Left cardiac atrium (tissue), 4 donors: ENCODE data around the gene SPTLC3. TPM values are rescaled to one million over a fixed set of nuclear protein-coding genes. Genes with fewer than 3 reads are reported as not detected.

ENCODE experiments used
- ATAC-seq, 2 donors: fragments of 200-7000 bp; cut with Tn5 transposase; one replicate each; pipeline ENCODE4 v1.9.1; 2020; ENCODE audit warnings: mild to moderate bottlenecking in 2 of 2, moderate library complexity in 2 of 2
- DNase-seq: peaks from one replicate; pipeline ENCODE4 v3.0.0-alpha.2; 2020
- intact Hi-C, 2 donors: fragments of 100-400 bp; cut with DNase I; formaldehyde crosslinking; loops; one replicate each; pipeline versions ENCODE4 v1.14.1 to v1.15.1; 2022 to 2023
- total RNA-seq, 2 donors: library from RNA; stranded (reverse); fragmentation: NEBNext Ultra II Directional; extraction: Animal tissue kit (Norgen Biotek cat#: 25700); gene quantifications; one replicate each; pipeline ENCODE4 v1.2.1, GENCODE V29; 2021
- donor health status: DM: no; HTN: yes; CAD: no.
- donor health status: DM: no; HTN: yes; CAD: no; lungs with severe emphysema.
- donor health status: DM: yes; HTN: yes; CAD: no.
- donor health status: Dilated cardiomyopathy.

The SPTLC3 gene
- total RNA-seq, 2 donors from 2014 or later = 6.8 to 8.1 TPM

DNA sequence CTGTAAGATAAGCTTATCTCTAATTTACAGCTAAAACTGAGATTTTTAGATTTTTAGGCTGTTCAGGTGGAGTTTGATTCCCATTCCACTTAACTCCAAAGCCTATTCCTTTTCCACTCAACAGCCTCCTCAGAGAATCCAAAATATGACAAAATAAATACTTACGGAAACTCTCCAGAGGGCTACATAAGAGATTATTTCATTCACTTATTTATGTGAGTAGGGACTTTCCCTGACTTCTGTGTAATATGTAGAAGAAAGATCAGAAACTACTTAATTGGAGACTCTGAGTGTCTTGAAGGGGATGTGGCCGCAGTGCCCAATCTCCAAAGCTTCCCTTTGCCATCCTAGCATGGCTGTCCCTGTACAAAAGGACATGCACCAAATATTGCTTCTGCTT, 140.2 kb downstream of the SPTLC3 start:
- no peak for ATAC-seq

DNA sequence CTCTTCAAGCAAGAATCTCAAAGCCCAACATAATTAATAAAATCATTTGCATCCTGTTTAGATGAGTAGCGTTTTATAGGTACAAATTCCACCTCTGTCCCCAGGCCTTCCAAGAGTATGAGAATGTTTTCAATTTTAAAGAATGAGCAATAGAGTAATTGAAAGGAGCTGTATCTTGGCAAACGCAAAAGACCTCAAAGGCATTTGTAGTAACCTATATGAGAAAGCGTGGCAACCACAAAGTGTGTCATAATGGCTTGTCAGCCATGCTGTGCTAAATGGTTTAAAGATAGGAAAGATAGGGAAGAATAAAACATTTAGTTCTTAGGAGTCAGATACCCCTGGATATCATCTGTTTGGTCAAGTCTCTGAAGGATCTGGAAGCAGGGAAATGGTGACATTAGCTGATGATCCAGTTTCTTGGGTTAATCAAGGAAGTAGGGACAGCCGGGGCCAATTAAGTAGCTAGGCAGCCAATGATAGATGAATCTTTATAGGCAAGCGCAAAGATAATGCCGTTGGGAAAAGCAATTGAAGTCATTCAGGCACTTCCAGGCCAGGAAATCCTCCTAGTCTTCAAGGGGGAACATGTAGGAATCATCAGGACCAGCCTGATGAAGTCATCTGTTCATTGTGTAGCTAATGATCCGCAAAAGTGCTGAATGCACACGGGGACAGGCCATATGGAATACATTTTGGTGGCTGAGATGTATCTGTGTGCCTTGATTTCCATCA, 140.8 kb downstream of the SPTLC3 start:
- DNase-seq (no peak), ATAC-seq (no peak)
- intact Hi-C loops = no loop called here

More for the DNA sequence above, 140.2 kb downstream of the SPTLC3 start:
- intact Hi-C loops = no loop called here
- no peak for DNase-seq

DNA sequence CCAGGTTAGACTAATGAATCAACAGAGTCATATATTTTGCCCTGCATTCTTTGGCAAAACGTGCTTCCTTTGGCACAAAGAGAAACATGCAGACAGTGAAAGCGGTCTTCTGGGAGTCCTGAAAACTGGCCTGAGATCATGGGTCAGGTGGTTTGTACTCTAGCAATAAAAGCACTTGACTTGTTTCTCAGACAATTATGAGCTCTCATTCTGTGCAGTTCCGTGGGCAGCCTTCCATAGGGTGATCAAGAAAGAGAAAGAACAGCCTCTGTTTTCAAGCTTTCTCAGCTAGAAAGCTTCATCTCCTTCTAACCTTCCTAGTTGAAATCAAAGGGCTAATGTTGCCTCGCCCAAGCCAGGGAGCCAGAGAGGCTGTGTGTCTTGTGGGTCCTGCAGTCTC, 149.6 kb downstream of the SPTLC3 start:
- intact Hi-C loops = no loop called here
- no peak for ATAC-seq

DNA sequence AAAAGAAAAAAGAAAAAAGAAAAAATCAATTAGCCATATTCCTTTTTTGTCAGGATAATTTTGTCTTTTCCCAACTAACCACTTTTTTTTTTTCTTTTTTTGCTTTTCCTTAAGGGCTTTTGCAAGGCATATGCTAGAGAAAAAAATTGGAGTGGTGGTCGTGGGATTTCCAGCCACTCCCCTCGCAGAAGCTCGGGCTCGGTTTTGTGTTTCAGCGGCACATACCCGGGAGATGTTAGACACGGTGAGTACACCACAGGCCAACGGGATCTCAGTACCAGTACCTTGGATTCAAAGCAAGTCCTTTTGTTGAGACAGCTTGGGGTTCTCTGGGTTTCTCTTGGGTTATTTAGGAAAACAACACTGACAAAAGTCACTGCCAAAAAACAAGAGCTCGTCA, 151.1 kb downstream of the SPTLC3 start:
- intact Hi-C loops = no loop called here
- ATAC-seq = no peak

More for the DNA sequence above, 149.6 kb downstream of the SPTLC3 start:
- DNase-seq = no peak

DNA sequence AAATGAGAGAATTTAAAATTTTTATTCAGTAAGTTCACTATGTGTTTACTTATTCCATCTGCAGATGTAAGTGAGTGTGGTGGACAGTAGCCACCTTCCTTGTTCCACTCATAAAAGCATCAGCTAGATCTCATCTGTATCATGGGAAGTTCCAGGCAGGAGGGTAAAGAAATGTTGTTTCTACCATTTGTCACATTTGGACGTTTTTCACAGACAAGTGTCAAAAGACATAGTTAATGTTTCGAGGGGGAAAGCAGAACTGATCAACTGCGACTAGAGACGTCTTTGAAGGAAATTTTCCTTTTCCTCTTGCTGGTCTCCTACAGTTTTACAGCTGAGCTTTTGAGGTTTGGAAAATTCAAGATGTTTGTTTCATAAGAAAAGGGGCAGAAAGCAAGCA, 156.4 kb downstream of the SPTLC3 start:
- intact Hi-C loops = no loop called here
- ATAC-seq (no peak), DNase-seq (no peak)

More for the DNA sequence above, 151.1 kb downstream of the SPTLC3 start:
- DNase-seq = no peak

DNA sequence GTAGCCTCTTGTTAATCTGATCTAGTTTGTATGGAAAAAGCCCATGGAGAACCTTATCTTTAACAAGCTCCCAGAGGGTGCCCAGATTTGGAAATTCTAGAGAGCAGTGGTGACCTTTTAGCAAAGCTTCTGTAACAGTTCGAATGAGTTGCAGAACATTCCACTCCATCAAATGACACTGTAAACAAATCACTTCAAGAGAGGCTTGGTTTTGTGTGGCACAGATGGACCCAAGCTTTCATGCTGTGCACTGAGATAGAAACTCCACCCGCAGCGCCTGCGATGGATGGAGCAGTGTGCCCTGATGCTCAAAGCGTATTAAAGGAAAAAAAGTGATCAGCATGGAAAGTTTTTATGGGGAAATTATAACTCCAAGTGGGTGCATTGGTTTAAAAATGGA, 157.2 kb downstream of the SPTLC3 start:
- ATAC-seq (no peak), DNase-seq (no peak)
- intact Hi-C loops = no loop called here

DNA sequence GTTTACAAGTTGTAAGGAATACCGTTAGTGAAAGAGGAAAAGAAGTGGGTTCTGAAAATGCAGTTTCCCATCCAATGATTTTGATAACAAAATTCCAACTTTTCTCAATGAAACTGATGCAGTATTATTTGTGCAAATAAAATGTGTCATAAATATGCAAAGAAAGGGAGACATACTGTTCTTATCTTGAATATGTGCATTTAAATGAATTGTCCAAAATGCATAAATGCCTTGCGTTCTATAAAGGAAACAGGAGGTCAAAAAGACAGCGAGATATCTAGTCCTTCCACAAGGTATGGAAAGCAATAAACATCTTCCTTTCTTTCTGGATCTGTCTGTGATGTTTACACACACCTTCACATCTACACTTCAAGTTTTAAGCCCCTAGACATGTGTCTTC, 157.7 kb downstream of the SPTLC3 start:
- ATAC-seq (no peak), DNase-seq (no peak)
- intact Hi-C loops = no loop called here

DNA sequence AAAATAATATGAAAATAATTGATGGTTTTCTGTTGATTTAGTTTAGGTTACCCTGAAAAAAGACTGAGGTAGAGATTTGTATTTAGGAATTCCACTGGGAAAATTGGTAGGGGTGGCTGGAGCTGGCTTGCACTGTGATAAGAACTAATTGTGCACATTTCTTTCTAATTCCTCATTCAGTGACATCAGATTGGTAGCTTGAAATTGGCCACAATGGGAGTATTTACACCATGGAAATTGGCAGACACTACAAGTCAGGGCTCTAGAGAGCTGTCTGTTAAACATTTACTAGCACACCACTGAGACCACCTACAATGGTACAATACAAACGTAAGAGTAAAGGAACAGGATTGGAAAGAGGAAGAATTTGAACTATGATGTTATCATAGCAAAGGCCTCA, 160.3 kb downstream of the SPTLC3 start:
- intact Hi-C loops = no loop called here
- DNase-seq (no peak), ATAC-seq (no peak)

DNA sequence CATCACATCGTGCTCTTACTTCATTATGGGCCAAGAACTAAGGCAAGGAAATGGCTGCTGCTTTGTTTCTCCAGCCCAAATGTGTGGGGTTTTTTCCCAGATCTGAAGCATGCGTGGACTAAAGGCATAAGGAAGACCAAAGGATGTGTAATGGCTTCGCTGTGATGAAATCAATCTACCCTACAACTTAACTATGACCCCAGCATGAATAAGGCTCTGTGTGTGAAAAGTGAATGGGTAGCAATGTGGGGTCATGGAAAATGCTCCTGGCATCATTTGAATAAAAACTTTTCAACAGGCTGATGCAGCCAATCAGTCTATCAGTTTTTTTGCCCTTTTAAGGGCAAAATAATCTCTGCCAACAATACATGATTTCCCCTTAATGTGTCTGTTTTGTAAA, 162.0 kb downstream of the SPTLC3 start:
- no peak for ATAC-seq
- no peak for DNase-seq
- intact Hi-C loops = no loop called here

DNA sequence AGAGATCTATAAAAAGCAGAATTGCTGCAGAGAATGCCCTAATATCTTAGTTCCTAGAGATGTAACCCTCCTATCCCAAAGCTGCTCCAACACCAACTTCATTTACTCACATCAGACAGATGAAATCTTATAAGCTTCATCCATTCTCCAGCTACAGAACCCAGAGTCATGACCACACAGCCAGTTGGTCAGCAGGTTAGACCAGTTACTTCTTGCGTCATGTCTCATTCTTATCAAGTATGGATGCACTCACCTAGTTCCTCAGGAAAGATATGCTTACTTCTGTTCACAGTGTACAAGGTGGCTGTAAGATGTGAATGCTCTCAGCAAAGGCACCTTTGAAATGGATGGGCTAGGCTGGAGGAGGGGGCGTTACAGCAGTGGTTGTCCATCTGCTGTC, 164.4 kb downstream of the SPTLC3 start:
- ATAC-seq (no peak), DNase-seq (no peak)
- intact Hi-C loops = no loop called here

DNA sequence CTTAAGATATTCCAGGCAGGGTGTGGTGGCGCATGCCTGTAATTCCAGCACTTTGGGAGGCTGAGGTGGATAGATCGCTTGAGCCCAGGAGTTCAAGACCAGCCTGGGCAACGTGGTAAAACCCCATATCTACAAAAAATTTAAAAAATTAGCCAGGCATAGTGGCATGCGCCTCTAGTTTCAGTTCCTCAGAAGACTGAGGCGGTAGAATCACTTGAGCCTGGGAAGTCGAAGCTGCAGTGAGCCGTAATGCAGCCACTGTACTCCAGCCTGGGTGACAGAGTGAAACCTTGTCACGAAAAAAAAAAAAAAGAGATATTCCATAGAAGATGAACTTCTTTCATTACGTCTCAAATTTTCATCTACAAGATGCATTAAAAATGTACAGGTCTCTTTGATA, 165.6 kb downstream of the SPTLC3 start:
- intact Hi-C loops = no loop called here
- no peak for DNase-seq
- no peak for ATAC-seq

DNA sequence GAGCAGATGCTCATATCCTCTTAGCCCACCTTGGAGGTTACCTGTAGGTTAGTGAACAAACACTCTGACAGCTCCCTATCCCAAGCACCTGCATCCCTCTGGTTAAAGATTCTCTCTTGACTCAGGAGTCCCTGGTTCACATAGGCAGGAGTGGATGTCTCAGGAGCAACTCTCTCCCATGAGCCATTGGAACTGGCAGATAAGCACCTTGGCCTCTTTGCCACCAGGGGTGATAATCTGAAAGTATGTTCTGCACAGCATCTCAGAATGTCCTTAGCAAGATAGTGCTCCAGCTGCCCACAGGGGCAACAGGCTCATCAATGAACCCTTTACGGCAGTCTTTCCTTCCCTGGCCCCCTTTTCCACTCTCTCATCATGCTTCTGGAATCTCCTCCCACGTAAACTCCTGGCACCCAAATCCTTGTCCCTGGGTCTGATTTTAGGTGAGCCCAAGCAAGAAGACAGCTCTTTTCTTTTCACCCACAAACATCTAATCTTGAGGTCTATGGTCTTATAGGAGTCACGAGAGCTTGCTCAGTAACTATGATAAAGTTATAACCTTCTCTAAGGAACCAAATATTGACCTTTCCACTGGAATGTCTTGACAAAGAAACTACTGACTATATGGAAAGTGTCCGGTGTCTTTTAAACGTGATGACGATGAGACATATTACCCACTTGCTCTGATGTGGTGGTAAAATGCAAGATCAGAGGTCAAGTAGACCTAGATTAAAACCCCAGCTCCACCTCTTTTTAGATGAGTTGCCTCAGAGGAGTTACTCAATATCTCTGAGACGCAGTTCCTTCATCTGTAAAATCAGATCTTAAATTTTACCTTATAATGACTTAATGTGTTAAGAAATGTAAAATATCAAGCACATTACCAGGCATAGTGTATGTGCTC, 172.5 kb downstream of the SPTLC3 start:
- ATAC-seq (no peak), DNase-seq (no peak)
- intact Hi-C loops = no loop called here

DNA sequence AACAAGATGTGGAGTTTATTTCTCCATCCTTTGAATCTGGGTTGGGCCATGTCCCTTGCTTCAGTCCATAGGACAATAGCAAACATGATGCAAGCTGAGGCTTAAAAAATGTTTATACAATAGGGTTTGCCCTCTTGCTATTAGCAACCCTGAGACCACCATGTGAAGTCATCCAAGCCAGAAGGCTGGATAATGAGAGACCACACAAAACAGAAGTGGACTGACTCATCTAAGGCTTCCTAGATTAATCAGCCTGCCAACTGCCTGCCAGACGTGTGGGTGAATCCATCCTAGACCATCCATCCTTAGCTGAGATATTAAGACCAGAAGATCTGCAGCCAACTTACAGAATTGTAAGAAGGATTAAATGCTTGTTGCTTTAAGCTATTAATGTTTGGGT, 174.2 kb downstream of the SPTLC3 start:
- DNase-seq (no peak), ATAC-seq (no peak)
- intact Hi-C loops = no loop called here

DNA sequence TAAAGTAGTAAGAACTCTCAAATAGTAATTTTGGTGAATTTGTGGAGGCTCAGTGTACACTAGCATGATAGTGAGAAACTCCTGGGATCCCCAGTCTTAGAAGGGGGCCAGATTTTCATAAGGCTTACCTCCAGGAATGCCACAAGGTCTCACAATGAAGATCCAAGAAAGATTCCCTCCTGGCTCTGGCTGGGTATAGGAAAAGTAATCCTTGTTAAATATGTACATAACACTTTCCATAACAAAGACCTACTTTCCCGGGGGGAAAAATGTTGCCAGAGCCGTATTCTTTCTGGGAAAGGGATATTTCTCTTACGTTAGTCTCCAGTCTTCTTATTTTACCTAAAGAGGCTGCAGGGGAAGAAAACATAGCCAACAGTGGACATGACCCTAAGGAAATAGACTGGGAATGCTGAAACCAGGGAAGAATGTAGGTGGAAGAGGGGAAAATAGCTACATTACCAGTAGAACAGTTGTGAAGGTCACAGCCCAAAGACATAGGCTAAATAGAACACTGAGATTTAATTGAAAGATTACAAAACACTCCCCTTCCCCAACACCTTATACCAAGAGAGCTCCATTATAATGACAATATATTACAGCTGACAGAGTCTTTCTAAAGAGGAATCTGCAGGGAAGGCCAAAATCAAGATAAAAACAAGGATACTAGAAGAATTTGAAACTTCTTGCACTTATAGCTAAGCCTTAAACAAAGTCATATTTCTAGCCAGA, 177.4 kb downstream of the SPTLC3 start:
- intact Hi-C loops = no loop called here
- no peak for ATAC-seq
- no peak for DNase-seq

DNA sequence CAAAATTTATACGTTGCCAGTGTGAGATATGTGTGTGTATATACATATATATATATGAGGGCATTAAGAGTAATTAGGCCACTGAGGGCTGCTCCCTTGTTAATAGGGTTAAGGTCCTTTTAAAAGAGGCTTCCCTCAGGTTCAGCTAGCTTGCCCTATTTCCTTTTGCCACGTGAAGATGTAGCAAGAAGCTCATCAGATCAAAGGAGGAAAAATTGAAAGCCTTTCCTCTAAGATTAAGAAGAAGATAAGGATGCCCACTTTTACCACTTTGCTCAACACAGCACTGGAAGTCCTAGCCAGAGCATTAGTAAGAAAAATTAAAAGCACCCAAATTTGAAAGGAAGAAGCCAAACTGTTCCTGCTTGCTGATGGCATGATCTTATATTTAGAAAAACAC, 179.1 kb downstream of the SPTLC3 start:
- DNase-seq (no peak), ATAC-seq (no peak)
- intact Hi-C loops = no loop called here

DNA sequence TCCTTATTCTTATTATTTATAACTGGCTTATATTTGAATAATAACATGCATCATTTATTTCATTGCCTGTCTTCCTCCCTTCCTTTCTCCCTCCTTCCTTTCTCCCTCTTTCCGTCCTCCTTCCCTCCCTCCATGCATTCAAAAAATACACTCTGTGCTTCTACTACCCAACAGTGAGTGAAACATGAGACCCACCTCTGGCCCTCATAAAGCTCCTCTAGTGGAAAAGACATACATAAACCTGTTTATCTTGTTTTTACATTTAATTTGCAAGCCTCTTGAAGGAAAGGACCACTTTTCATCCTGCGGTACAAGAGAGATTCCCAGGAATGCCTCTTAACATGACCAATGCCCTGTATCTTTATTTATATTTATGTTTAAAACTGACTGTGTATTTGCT, 190.5 kb downstream of the SPTLC3 start:
- DNase-seq (no peak), ATAC-seq (no peak)
- intact Hi-C loops = no loop called here

DNA sequence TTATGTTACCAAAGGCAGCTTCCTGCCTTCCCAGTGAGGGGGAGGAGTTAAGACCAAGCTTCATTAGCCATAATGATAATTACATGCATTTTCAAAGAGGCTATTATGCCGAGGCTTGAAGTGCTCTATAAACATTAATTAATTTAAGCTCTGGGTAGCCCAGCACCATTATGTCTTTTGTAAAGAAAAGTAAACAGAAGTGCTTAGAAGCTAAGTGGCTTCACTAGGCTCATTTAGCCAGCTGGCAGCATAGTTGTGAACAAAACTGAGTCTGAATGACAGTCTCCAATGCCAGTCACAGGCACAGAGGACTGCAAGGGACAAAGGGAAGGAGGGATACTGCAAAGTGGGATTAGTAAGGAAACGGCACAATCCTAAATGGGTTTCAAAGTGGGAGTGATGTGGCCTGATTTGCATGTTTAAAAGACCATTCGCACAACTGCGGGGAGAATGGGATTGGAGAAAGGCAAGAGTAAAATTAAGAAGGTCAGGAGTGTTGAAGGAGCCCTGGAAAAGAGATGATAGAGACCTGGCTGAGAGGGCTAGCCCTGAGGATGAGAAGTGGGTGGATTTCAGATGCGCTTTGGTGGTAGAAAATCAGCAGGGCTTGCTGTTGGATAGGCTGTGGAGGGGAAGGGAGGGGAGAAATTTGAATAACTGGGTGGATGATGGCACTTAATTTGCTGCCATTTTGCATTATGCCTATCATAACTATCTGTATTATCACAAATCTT, 192.2 kb downstream of the SPTLC3 start:
- intact Hi-C loops = no loop called here
- DNase-seq = no peak
- no peak for ATAC-seq

DNA sequence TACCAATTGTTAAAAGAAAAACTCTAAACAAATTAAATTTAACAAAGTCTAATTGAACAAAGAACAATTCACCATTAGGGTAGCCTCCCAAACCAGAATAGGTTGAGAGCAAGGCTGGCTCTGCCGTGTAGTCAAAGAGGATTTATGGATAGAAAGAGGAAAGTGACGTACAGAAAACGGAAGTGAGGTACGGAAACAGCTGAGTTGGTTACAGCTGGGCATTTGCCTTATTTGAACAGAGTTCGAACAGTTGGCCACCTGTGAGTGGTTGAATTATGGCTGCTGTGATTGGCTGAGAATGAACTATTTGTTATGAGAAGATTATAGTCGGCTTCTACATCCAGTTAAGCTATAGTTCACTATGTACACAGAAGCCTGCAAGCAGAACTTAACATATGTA, 193.8 kb downstream of the SPTLC3 start:
- DNase-seq = no peak
- intact Hi-C loops = no loop called here

DNA sequence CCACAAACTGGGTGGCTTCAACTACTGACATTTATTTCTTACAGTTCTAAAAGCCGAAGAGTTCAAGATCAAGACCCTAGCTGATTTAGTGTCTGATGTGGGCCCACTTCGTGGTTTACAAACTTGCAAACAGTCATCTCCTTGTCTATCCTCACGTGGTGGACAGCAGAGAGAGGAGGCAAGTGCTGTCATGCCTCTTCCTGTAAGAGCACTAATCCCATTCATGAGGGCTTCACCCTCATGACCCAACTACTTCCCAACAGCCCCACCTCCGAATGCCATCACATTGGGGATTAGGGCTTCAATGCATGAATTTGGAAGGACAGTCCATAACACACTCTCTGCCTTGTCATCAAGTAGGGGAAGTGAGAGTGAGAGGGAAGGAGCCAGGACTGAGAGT, 196.7 kb downstream of the SPTLC3 start:
- intact Hi-C loops = no loop called here
- DNase-seq = no peak
- no peak for ATAC-seq

More for the DNA sequence above, 193.8 kb downstream of the SPTLC3 start:
- ATAC-seq = no peak
